GM18858 (cell line): Measurements from ENCODE around the gene NR2C2.

Experiments used
- ATAC-seq: cut with Tn5 transposase; IDR thresholded peaks from one replicate; pipeline ENCODE4 v1.9.1; 2021; ENCODE audit not compliant: unreplicated experiment

The NR2C2 gene

GRCh38 chr3:14921034-14921616 is 26.3 kb upstream of the NR2C2 start:
- ATAC-seq: peak; percentile 44

GRCh38 chr3:14921811-14922705 is 25.3 kb upstream of the NR2C2 start:
- ATAC-seq: no peak

GRCh38 chr3:14922863-14923262 is 24.5 kb upstream of the NR2C2 start:
- no peak for ATAC-seq

- no peak for ATAC-seq
Measured at GRCh38 chr3:14923476-14923875, 23.9 kb upstream of the NR2C2 start.

GRCh38 chr3:14925729-14926591 is 21.4 kb upstream of the NR2C2 start:
- ATAC-seq: no peak

- no peak for ATAC-seq
Measured at GRCh38 chr3:14926592-14926991, 20.8 kb upstream of the NR2C2 start.

GRCh38 chr3:14927308-14927707 is 20.1 kb upstream of the NR2C2 start:
- no peak for ATAC-seq

GRCh38 chr3:14929310-14930074 is 17.9 kb upstream of the NR2C2 start:
- no peak for ATAC-seq

GRCh38 chr3:14933820-14934425 is 13.5 kb upstream of the NR2C2 start:
- no peak for ATAC-seq

- no peak for ATAC-seq
Measured at GRCh38 chr3:14935592-14936345, 11.6 kb upstream of the NR2C2 start.

GRCh38 chr3:14938954-14939353 is 8.4 kb upstream of the NR2C2 start:
- no peak for ATAC-seq

- no peak for ATAC-seq
Measured at GRCh38 chr3:14941871-14942270, 5.5 kb upstream of the NR2C2 start.

GRCh38 chr3:14943042-14943441 is 4.3 kb upstream of the NR2C2 start:
- no peak for ATAC-seq

- no peak for ATAC-seq
Measured at GRCh38 chr3:14946236-14946635, 1.1 kb upstream of the NR2C2 start.

GRCh38 chr3:14946739-14947099 is 664 bp upstream of the NR2C2 start:
- no peak for ATAC-seq

- peak; percentile 85 for ATAC-seq
Measured at GRCh38 chr3:14947886-14948608, 664 bp downstream of the NR2C2 start.

GRCh38 chr3:14948609-14949038 is 1.2 kb downstream of the NR2C2 start:
- no peak for ATAC-seq

GRCh38 chr3:14949126-14949525 is 1.7 kb downstream of the NR2C2 start:
- no peak for ATAC-seq

GRCh38 chr3:14950274-14950673 is 2.9 kb downstream of the NR2C2 start:
- no peak for ATAC-seq
